Measurements from ENCODE around the gene CELA3B.

Gene CELA3B

GRCh38 chr1:21932127-21932526 is 44.7 kb upstream of the CELA3B start:
- TF ChIP-seq, protein P1, sequence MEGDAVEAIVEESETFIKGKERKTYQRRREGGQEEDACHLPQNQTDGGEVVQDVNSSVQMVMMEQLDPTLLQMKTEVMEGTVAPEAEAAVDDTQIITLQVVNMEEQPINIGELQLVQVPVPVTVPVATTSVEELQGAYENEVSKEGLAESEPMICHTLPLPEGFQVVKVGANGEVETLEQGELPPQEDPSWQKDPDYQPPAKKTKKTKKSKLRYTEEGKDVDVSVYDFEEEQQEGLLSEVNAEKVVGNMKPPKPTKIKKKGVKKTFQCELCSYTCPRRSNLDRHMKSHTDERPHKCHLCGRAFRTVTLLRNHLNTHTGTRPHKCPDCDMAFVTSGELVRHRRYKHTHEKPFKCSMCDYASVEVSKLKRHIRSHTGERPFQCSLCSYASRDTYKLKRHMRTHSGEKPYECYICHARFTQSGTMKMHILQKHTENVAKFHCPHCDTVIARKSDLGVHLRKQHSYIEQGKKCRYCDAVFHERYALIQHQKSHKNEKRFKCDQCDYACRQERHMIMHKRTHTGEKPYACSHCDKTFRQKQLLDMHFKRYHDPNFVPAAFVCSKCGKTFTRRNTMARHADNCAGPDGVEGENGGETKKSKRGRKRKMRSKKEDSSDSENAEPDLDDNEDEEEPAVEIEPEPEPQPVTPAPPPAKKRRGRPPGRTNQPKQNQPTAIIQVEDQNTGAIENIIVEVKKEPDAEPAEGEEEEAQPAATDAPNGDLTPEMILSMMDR (IDR thresholded peaks at IDR 0.05; ENCODE audit: low read depth, low read length, missing control alignments), result no peak
- Histone ChIP-seq H3K27me3 (replicated peaks) (no peaks in the 10 kb centered on the region), H3K36me3 (replicated peaks) (peaks cover 4% of the 10 kb centered on the region), H3K4me3 (ENCODE audit: low read depth, low read length) (no peak overlapping the region), H3K27ac (peak overlapping the region; percentile 71)
- in situ Hi-C loops (cut with HindIII; ENCODE audit: low pct_ligation_motif_present, low sequenced_read_pairs), result no loop called here
- peak; percentile 37 for DNase-seq

GRCh38 chr1:21933397-21934248 is 43.2 kb upstream of the CELA3B start:
- in situ Hi-C loops (cut with HindIII; ENCODE audit: low pct_ligation_motif_present, low sequenced_read_pairs), result no loop called here
- no peak overlapping the region for H3K27ac ChIP-seq
- no peaks in the 10 kb centered on the region for H3K27me3 ChIP-seq (replicated peaks)
- TF ChIP-seq, protein P1 (IDR thresholded peaks at IDR 0.05; ENCODE audit: low read depth, low read length, missing control alignments), result no peak
- no peaks in the 10 kb centered on the region for H3K36me3 ChIP-seq (replicated peaks)
- DNase-seq, result no peak
- peak overlapping the region; percentile 5 for H3K4me3 ChIP-seq (ENCODE audit: low read depth, low read length)

DNA sequence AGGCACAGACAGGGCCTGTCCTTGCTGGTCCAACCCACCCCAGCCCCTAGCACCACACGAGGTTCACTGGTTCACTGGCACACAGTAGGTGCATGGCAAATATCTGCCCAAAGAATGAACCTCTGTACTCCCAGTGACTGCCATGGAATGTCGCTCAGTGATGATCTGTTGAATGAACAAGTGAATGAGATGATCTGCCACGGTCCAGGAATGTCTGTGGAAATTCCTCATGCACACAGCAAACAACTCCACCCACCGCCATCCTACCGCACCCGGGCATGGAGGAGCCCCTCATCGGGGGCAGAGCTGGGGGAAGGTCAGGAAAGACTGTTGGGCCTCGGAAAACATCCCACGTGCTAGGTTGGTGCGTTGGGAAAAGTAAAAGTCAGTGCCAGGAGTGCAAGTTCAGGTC is 41.4 kb upstream of the CELA3B start:
- peak; percentile 34 for DNase-seq
- peak overlapping the region; percentile 69 for H3K4me3 ChIP-seq (ENCODE audit: low read depth, low read length)
- H3K27ac ChIP-seq, result peak overlapping the region; percentile 23
- in situ Hi-C loops (cut with HindIII; ENCODE audit: low pct_ligation_motif_present, low sequenced_read_pairs), result no loop called here
- no peaks in the 10 kb centered on the region for H3K36me3 ChIP-seq (replicated peaks)
- no peaks in the 10 kb centered on the region for H3K27me3 ChIP-seq (replicated peaks)
- TF ChIP-seq, protein P1 (IDR thresholded peaks at IDR 0.05; ENCODE audit: low read depth, low read length, missing control alignments), result no peak

DNA sequence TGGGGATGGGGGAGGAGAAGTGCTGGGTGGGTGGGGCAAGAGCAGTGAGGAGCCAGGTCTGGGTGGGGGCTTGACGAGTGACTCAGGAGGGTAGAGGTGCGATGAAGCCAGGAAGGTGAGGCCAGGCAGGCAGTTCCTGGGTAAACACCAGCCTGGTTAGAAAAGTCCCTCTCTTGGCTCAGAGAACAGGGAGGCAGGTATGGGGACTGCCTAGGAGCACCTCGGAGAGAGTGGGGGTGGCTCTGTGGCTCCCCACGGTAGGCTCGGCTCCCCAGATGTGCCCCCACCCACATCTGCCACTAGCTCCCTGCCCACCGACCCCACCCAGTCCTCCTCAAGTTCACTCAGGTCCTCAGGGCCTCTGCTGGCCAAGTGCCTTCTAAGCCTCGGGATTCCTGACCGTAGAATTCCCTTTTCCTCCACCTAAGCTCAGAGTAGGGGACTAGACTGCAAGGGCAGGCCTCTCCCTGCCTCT is 40.9 kb upstream of the CELA3B start:
- TF ChIP-seq, protein P1 (IDR thresholded peaks at IDR 0.05; ENCODE audit: low read depth, low read length, missing control alignments), result no peak
- DNase-seq, result no peak
- in situ Hi-C loops (cut with HindIII; ENCODE audit: low pct_ligation_motif_present, low sequenced_read_pairs), result no loop called here
- Histone ChIP-seq H3K27me3 (replicated peaks) (no peaks in the 10 kb centered on the region), H3K4me3 (ENCODE audit: low read depth, low read length) (peak overlapping the region; percentile 69), H3K36me3 (replicated peaks) (no peaks in the 10 kb centered on the region), H3K27ac (peak overlapping the region; percentile 70)

DNA sequence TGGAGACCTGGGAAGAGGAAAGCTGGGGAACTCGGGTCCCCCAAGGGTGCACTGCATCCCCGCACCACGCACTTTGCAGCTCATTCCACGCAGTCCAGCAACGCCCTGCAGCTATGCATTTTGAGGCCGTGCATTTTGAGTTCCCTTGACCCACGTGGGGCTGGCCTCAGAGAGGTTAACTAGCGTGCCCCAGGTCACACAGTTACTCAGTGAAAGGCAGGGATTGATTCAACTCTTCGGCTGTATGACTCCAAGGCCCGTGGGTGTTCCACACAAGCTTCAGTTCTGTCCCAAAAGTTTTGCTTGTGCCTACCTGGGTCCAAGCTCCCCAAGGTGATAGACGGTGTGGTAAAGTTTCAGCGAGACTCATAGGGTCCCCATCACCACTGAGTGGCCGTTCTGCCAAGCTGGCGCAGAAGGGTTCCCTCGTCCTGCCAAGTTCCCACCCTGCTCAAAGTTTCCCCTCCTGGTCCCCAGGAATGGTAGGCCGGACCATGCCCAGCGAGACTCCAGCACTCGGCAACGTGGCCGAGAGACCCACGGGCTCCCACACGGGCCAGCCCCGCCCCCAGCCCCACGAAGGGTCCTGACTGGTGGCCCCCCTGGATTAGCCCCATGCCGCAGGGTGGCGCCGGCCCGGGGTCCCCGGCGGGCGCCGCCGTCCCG is 40.3 kb upstream of the CELA3B start:
- in situ Hi-C loops (cut with HindIII; ENCODE audit: low pct_ligation_motif_present, low sequenced_read_pairs), result no loop called here
- peak overlapping the region; percentile 69 for H3K4me3 ChIP-seq (ENCODE audit: low read depth, low read length)
- no peak for DNase-seq
- no peaks in the 10 kb centered on the region for H3K27me3 ChIP-seq (replicated peaks)
- no peaks in the 10 kb centered on the region for H3K36me3 ChIP-seq (replicated peaks)
- TF ChIP-seq, protein P1 (IDR thresholded peaks at IDR 0.05; ENCODE audit: low read depth, low read length, missing control alignments), result no peak
- peak overlapping the region; percentile 70 for H3K27ac ChIP-seq

All from brain microvascular endothelial cell (primary cell).